ENCODE data around the gene RAC3. TPM values are rescaled to one million over a fixed set of nuclear protein-coding genes. Genes with fewer than 3 reads are reported as not detected.

The RAC3 gene
- polyA plus RNA-seq, 1 donor (not counting 4 experiments of a cell fraction or from before 2014, with no cell fraction given): 12.3 TPM

- H3K4me2 ChIP-seq (ENCODE audit: control insufficient read depth, extremely low read depth, insufficient read depth, low read depth, low read length): peak overlapping the region; percentile 62
- H3K79me2 ChIP-seq (ENCODE audit: control insufficient read depth, insufficient read depth, low read length): no peaks in the 10 kb centered on the region
- H3K4me1 ChIP-seq (ENCODE audit: control insufficient read depth, extremely low read depth, insufficient read depth, low read length): peaks cover 14% of the 10 kb centered on the region
- dilution Hi-C loops (cut with MboI; ENCODE audit: extremely low pct_ligation_motif_present, low sequenced_read_pairs): no loop called here
- TF ChIP-seq EZH2 (IDR thresholded peaks at IDR 0.05; ENCODE audit: low read length): no peak
- TF ChIP-seq, protein P1, sequence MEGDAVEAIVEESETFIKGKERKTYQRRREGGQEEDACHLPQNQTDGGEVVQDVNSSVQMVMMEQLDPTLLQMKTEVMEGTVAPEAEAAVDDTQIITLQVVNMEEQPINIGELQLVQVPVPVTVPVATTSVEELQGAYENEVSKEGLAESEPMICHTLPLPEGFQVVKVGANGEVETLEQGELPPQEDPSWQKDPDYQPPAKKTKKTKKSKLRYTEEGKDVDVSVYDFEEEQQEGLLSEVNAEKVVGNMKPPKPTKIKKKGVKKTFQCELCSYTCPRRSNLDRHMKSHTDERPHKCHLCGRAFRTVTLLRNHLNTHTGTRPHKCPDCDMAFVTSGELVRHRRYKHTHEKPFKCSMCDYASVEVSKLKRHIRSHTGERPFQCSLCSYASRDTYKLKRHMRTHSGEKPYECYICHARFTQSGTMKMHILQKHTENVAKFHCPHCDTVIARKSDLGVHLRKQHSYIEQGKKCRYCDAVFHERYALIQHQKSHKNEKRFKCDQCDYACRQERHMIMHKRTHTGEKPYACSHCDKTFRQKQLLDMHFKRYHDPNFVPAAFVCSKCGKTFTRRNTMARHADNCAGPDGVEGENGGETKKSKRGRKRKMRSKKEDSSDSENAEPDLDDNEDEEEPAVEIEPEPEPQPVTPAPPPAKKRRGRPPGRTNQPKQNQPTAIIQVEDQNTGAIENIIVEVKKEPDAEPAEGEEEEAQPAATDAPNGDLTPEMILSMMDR (optimal IDR thresholded peaks at IDR 0.05 in 1 of 3, IDR thresholded peaks at IDR 0.05 in 1 of 3, conservative IDR thresholded peaks at IDR 0.05 in 1 of 3; ENCODE audit: extremely low read depth in 1 of 3, insufficient read depth in 2 of 3, low read length in 3 of 3): no peak
- no peaks in the 10 kb centered on the region for H4K20me1 ChIP-seq (ENCODE audit: control insufficient read depth, extremely low read depth, insufficient read depth, low read length)
- H3K9me1 ChIP-seq (ENCODE audit: control insufficient read depth, extremely low read depth, insufficient read depth, low read length): no peaks in the 10 kb centered on the region
- no peak overlapping the region for H3K27ac ChIP-seq (ENCODE audit: control insufficient read depth, insufficient read depth, low read length)
- no peaks in the 10 kb centered on the region for H3K27me3 ChIP-seq (ENCODE audit: control insufficient read depth, extremely low read depth, insufficient read depth, low read length)
- H3K36me3 ChIP-seq (ENCODE audit: control insufficient read depth in 2 of 2, extremely low read depth in 1 of 2, insufficient read depth in 2 of 2, low read length in 2 of 2): no peaks in the 10 kb centered on the region
- no peaks in the 10 kb centered on the region for H3K9me3 ChIP-seq (ENCODE audit: control insufficient read depth, low read depth, low read length)
- no peak overlapping the region for H2AFZ ChIP-seq (ENCODE audit: control insufficient read depth, low read length)
- peak overlapping the region; percentile 15 for H3K9ac ChIP-seq (ENCODE audit: control insufficient read depth, extremely low read depth, insufficient read depth, low read length)
- H3K4me3 ChIP-seq (ENCODE audit: control insufficient read depth in 2 of 3, extremely low read depth in 1 of 3, insufficient read depth in 2 of 3, low read depth in 1 of 3, low read length in 3 of 3): no peak overlapping the region
- FAIRE-seq: no peak
- DNase-seq (ENCODE audit: low read depth, low spot score): no peak
Observed at GRCh38 chr17:81992306-81993102, 39.0 kb upstream of the RAC3 start.

GRCh38 chr17:81993729-81994592, 37.5 kb upstream of the RAC3 start:
- Histone ChIP-seq H3K9me1 (ENCODE audit: control insufficient read depth, extremely low read depth, insufficient read depth, low read length) (no peaks in the 10 kb centered on the region), H3K79me2 (ENCODE audit: control insufficient read depth, insufficient read depth, low read length) (no peaks in the 10 kb centered on the region), H3K4me1 (ENCODE audit: control insufficient read depth, extremely low read depth, insufficient read depth, low read length) (peaks cover 14% of the 10 kb centered on the region), H3K27me3 (ENCODE audit: control insufficient read depth, extremely low read depth, insufficient read depth, low read length) (no peaks in the 10 kb centered on the region), H4K20me1 (ENCODE audit: control insufficient read depth, extremely low read depth, insufficient read depth, low read length) (no peaks in the 10 kb centered on the region), H2AFZ (ENCODE audit: control insufficient read depth, low read length) (no peak overlapping the region), H3K4me2 (ENCODE audit: control insufficient read depth, extremely low read depth, insufficient read depth, low read depth, low read length) (no peak overlapping the region), H3K36me3 (ENCODE audit: control insufficient read depth in 2 of 2, extremely low read depth in 1 of 2, insufficient read depth in 2 of 2, low read length in 2 of 2) (no peaks in the 10 kb centered on the region), H3K4me3 (ENCODE audit: control insufficient read depth in 2 of 3, extremely low read depth in 1 of 3, insufficient read depth in 2 of 3, low read depth in 1 of 3, low read length in 3 of 3) (no peak overlapping the region), H3K27ac (ENCODE audit: control insufficient read depth, insufficient read depth, low read length) (no peak overlapping the region), H3K9me3 (ENCODE audit: control insufficient read depth, low read depth, low read length) (no peaks in the 10 kb centered on the region), H3K9ac (ENCODE audit: control insufficient read depth, extremely low read depth, insufficient read depth, low read length) (no peak overlapping the region)
- FAIRE-seq (no peak), DNase-seq (ENCODE audit: low read depth, low spot score) (no peak)
- TF ChIP-seq, protein P1 (optimal IDR thresholded peaks at IDR 0.05 in 1 of 3, IDR thresholded peaks at IDR 0.05 in 1 of 3, conservative IDR thresholded peaks at IDR 0.05 in 1 of 3; ENCODE audit: extremely low read depth in 1 of 3, insufficient read depth in 2 of 3, low read length in 3 of 3): no peak
- no peak for TF ChIP-seq EZH2 (IDR thresholded peaks at IDR 0.05; ENCODE audit: low read length)
- dilution Hi-C loops (cut with MboI; ENCODE audit: extremely low pct_ligation_motif_present, low sequenced_read_pairs): no loop called here
